Thyroid gland (tissue), 4 donors: ENCODE results near the gene PCDHB16. TPM values are rescaled to one million over a fixed set of nuclear protein-coding genes. Genes with fewer than 3 reads are reported as not detected.

Experiments used
- DNase-seq, 2 donors: peaks; one replicate each; pipeline ENCODE4 v3.0.0-alpha.2; 2019
- H3K27ac ChIP-seq, 3 donors: fragments of 200-600 bp; sonication (generic); 1 replicate in 2 of 3; 2 replicates in 1 of 3; pipeline ENCODE4 v1.5.1; 2016 to 2019; ENCODE audit warnings: mild to moderate bottlenecking in 1 of 3, moderate library complexity in 1 of 3
- H3K27me3 ChIP-seq: fragments of 200-600 bp; sonication (generic); one replicate; pipeline ENCODE4 v1.5.1; 2019
- H3K36me3 ChIP-seq, 2 donors: fragments of 200-600 bp; sonication (generic); one replicate each; pipeline ENCODE4 v1.5.1; 2016 to 2019
- H3K4me1 ChIP-seq, 2 donors: fragments of 200-600 bp; sonication (generic); one replicate each; pipeline ENCODE4 v1.5.1; 2017 to 2019
- H3K4me3 ChIP-seq, 3 donors: fragments of 200-600 bp; sonication (generic); replicated peaks in 1 of 3; 1 replicate in 2 of 3; 2 replicates in 1 of 3; pipeline ENCODE4 v1.5.1; 2016; ENCODE audit warnings: mild to moderate bottlenecking in 1 of 3
- H3K9me3 ChIP-seq: fragments of 200-600 bp; sonication (generic); one replicate; pipeline ENCODE4 v1.5.1; 2017
- CTCF ChIP-seq, 6 experiments: fragments of 200-600 bp in 3 of 6; fragments of 450-650 bp in 3 of 6; sonication (generic) in 3 of 6; IDR thresholded peaks; one replicate each; pipeline ENCODE4 v1.5.1; 2016 to 2019; ENCODE audit warnings: antibody characterized with exemption in 6 of 6, mild to moderate bottlenecking in 2 of 6, inconsistent platforms in 1 of 6, moderate library complexity in 1 of 6
- POLR2A ChIP-seq, 2 donors: fragments of 450-650 bp; IDR thresholded peaks; one replicate each; pipeline ENCODE4 v1.6.1; 2017; ENCODE audit warnings: antibody characterized with exemption in 2 of 2, mild to moderate bottlenecking in 2 of 2, moderate library complexity in 1 of 2
- WGBS, 2 donors: methylation state at CpG; one replicate each; pipeline ENCODE4 v1.1.5; 2017; 5-methylcytosine and 5-hydroxymethylcytosine counted together
- intact Hi-C: fragments of 100-400 bp; cut with DNase I; formaldehyde crosslinking; loops from one replicate; pipeline ENCODE4 v1.15.1; 2023
- total RNA-seq, 4 donors: library from RNA; depleted of rRNA; stranded (reverse); fragments of >200 nt; gene quantifications; one replicate each; pipeline ENCODE4 v1.2.3, GENCODE V29; 2016

The PCDHB16 gene
- total RNA-seq, 4 donors from 2014 or later, result 3.5 to 4.8 (median 4.1) TPM

GRCh38 chr5:141234109-141234667 lies 52.0 kb downstream of the PCDHB16 start:
- H3K27me3 ChIP-seq, result no peaks in the 10 kb centered on the region
- no peak overlapping the region for H3K4me3 ChIP-seq
- no peaks in the 10 kb centered on the region for H3K36me3 ChIP-seq
- H3K27ac ChIP-seq, result no peak overlapping the region
- no peaks in the 10 kb centered on the region for H3K4me1 ChIP-seq
- H3K9me3 ChIP-seq, result no peaks in the 10 kb centered on the region
- WGBS, 2 donors, result 7 to 8% methylated on average over 15 of the region's 15 CpGs
- intact Hi-C loops, result no loop called here
- TF ChIP-seq CTCF (IDR thresholded peaks at IDR 0.05) (no peak), POLR2A (IDR thresholded peaks at IDR 0.05) (no peak)
- DNase-seq, result no peak

Other genes with a start within 250 kb of the PCDHB16 start
- gene PCDHAC2, start 215.9 kb upstream of the PCDHB16 start, total RNA-seq, result 1 to 10 TPM; 2.0 to 5.4 (median 3.4) TPM
- under 1 TPM in 1 of 4 donors, not detected in 3; under 0.01 TPM for gene PCDHB1, start 131.0 kb upstream of the PCDHB16 start, total RNA-seq
- 1 to 10 TPM; 1.2 to 4.2 (median 3.2) TPM for gene PCDHB2, start 87.8 kb upstream of the PCDHB16 start, total RNA-seq
- gene PCDHB3, start 81.9 kb upstream of the PCDHB16 start, total RNA-seq, result 1 to 10 TPM in 3 of 4 donors, under 1 TPM in 1; 0.81 to 3.0 (median 2.4) TPM
- 1 to 10 TPM; 2.0 to 8.7 (median 3.5) TPM for gene PCDHB4, start 60.6 kb upstream of the PCDHB16 start, total RNA-seq
- 10 to 100 TPM in 2 of 4 donors, 1 to 10 TPM in 2; 7.1 to 21.4 (median 11.1) TPM for gene PCDHB5, start 47.2 kb upstream of the PCDHB16 start, total RNA-seq
- gene PCDHB6, start 32.3 kb upstream of the PCDHB16 start, total RNA-seq, result 1 to 10 TPM in 2 of 4 donors, under 1 TPM in 2; 0.13 to 2.4 (median 0.71) TPM
- 1 to 10 TPM in 3 of 4 donors, under 1 TPM in 1; 0.67 to 2.8 (median 2.1) TPM for gene PCDHB7, start 9.7 kb upstream of the PCDHB16 start, total RNA-seq
- gene PCDHB8, start 4.6 kb upstream of the PCDHB16 start, total RNA-seq, result 1 to 10 TPM in 3 of 4 donors, under 1 TPM in 1; 0.67 to 2.6 (median 1.8) TPM
- 1 to 10 TPM; 2.0 to 3.9 (median 3.0) TPM for gene PCDHB9, start 4.8 kb downstream of the PCDHB16 start, total RNA-seq
- 1 to 10 TPM; 1.6 to 3.1 (median 2.4) TPM for gene PCDHB10, start 10.0 kb downstream of the PCDHB16 start, total RNA-seq
- gene PCDHB11, start 17.2 kb downstream of the PCDHB16 start, total RNA-seq, result 1 to 10 TPM; 2.0 to 3.4 (median 2.5) TPM
- gene PCDHB12, start 26.3 kb downstream of the PCDHB16 start, total RNA-seq, result 1 to 10 TPM; 1.1 to 3.6 (median 2.4) TPM
- gene PCDHB13, start 31.5 kb downstream of the PCDHB16 start, total RNA-seq, result 1 to 10 TPM; 4.0 to 7.2 (median 5.2) TPM
- 1 to 10 TPM; 3.5 to 6.5 (median 4.0) TPM for gene PCDHB14, start 41.0 kb downstream of the PCDHB16 start, total RNA-seq
- gene PCDHB15, start 63.0 kb downstream of the PCDHB16 start, total RNA-seq, result 1 to 10 TPM; 3.8 to 6.8 (median 5.5) TPM
- gene SLC25A2, start 121.7 kb downstream of the PCDHB16 start, total RNA-seq, result 1 to 10 TPM in 2 of 4 donors, not detected in 2; 1.6 to 4.5 TPM
- gene TAF7, start 138.4 kb downstream of the PCDHB16 start, total RNA-seq, result 10 to 100 TPM; 48.0 to 72.6 (median 60.9) TPM
- gene PCDHGA1, start 148.1 kb downstream of the PCDHB16 start, total RNA-seq, result 1 to 10 TPM in 2 of 4 donors, under 1 TPM in 2; 0.40 to 1.3 (median 0.87) TPM
- 1 to 10 TPM; 4.3 to 6.4 (median 5.6) TPM for gene PCDHGA2, start 156.4 kb downstream of the PCDHB16 start, total RNA-seq
- gene PCDHGA3, start 161.4 kb downstream of the PCDHB16 start, total RNA-seq, result 1 to 10 TPM; 3.0 to 4.7 (median 4.1) TPM
- gene PCDHGB1, start 167.7 kb downstream of the PCDHB16 start, total RNA-seq, result 1 to 10 TPM; 3.9 to 7.5 (median 6.0) TPM
- 1 to 10 TPM; 3.5 to 7.7 (median 4.4) TPM for gene PCDHGA4, start 172.6 kb downstream of the PCDHB16 start, total RNA-seq
- gene PCDHGB2, start 177.6 kb downstream of the PCDHB16 start, total RNA-seq, result 1 to 10 TPM; 4.4 to 7.6 (median 6.6) TPM
- 1 to 10 TPM; 3.5 to 5.3 (median 4.2) TPM for gene PCDHGA5, start 181.8 kb downstream of the PCDHB16 start, total RNA-seq
- gene PCDHGB3, start 187.9 kb downstream of the PCDHB16 start, total RNA-seq, result 1 to 10 TPM; 5.1 to 9.2 (median 5.8) TPM
- 1 to 10 TPM; 5.6 to 7.3 (median 5.8) TPM for gene PCDHGA6, start 191.5 kb downstream of the PCDHB16 start, total RNA-seq
- gene PCDHGA7, start 200.4 kb downstream of the PCDHB16 start, total RNA-seq, result 1 to 10 TPM; 5.1 to 9.8 (median 7.8) TPM
- gene PCDHGB4, start 205.3 kb downstream of the PCDHB16 start, total RNA-seq, result 10 to 100 TPM; 10.4 to 12.5 (median 10.4) TPM
- gene PCDHGA8, start 210.2 kb downstream of the PCDHB16 start, total RNA-seq, result 1 to 10 TPM; 2.9 to 5.8 (median 4.7) TPM
- gene PCDHGB5, start 215.6 kb downstream of the PCDHB16 start, total RNA-seq, result 10 to 100 TPM; 17.2 to 22.6 (median 20.2) TPM
- gene PCDHGA9, start 220.4 kb downstream of the PCDHB16 start, total RNA-seq, result 10 to 100 TPM in 3 of 4 donors, 1 to 10 TPM in 1; 9.7 to 12.1 (median 11.0) TPM
- gene PCDHGB6, start 225.6 kb downstream of the PCDHB16 start, total RNA-seq, result 10 to 100 TPM in 3 of 4 donors, 1 to 10 TPM in 1; 9.5 to 11.4 (median 10.9) TPM
- gene PCDHGA10, start 230.6 kb downstream of the PCDHB16 start, total RNA-seq, result 10 to 100 TPM in 1 of 4 donors, 1 to 10 TPM in 3; 8.7 to 17.1 (median 9.3) TPM
- gene PCDHGB7, start 235.3 kb downstream of the PCDHB16 start, total RNA-seq, result 10 to 100 TPM in 3 of 4 donors, 1 to 10 TPM in 1; 9.5 to 19.7 (median 11.3) TPM
- 1 to 10 TPM; 8.0 to 9.5 (median 8.2) TPM for gene PCDHGA11, start 238.7 kb downstream of the PCDHB16 start, total RNA-seq
- gene PCDHGA12, start 248.1 kb downstream of the PCDHB16 start, total RNA-seq, result 10 to 100 TPM in 2 of 4 donors, 1 to 10 TPM in 2; 9.4 to 13.5 (median 10.7) TPM